ENCODE results near the gene GPC6. TPM values are rescaled to one million over a fixed set of nuclear protein-coding genes. Genes with fewer than 3 reads are reported as not detected.

GPC6 gene
- total RNA-seq, 1 experiment from 2014 or later = 0.22 TPM

DNA sequence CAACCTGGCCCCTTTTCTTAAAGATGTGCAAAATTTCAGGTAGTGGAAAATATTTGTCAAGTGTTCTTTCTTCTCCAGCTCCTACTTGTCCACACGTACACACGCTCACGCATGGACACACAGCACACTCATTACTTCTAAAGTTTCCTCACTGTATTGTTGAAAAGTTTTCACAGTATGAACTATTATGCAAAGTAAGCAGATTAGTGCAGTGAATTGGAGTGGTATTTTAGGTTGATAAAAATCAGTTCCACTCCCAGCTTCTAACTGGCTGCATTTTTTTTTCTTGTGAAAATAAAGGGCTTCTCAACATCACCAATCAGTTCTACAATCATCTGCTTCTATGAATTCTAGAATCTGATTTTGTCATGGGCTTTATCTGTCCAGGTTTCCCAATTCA lies 988.4 kb downstream of the GPC6 start:
- H3K79me2 ChIP-seq (ENCODE audit: insufficient read depth, low read length) = no peaks in the 10 kb centered on the region
- H3K9me2 ChIP-seq (ENCODE audit: insufficient read depth) = no peaks in the 10 kb centered on the region
- H4K20me1 ChIP-seq (ENCODE audit: insufficient read depth) = no peaks in the 10 kb centered on the region
- H3K4me2 ChIP-seq (ENCODE audit: low read length) = no peak overlapping the region
- intact Hi-C loops (cut with micrococcal nuclease) = no loop called here
- no TSS peak for BruUV-seq (replicated peaks)
- H3K9me3 ChIP-seq (ENCODE audit: control insufficient read depth in 1 of 2, insufficient read depth in 1 of 2, low read depth in 1 of 2, low read length in 2 of 2) = peaks cover 0 to 6% of the 10 kb centered on the region in 2 experiments; a peak in 2 of 4 replicates
- ChIA-PET CTCF (no interaction called here), POLR2A (no interaction called here), RAD21 (ENCODE audit: low non-redundant PET in 1 of 2, low total read pairs in 2 of 2, uncharacterized antibody in 2 of 2, unreplicated experiment in 2 of 2) (no interaction called here)
- no peak overlapping the region for H3K9ac ChIP-seq (ENCODE audit: low read length)
- no peaks in the 10 kb centered on the region for H3K36me3 ChIP-seq (ENCODE audit: control insufficient read depth in 1 of 2, insufficient read depth in 2 of 2, low read length in 2 of 2)
- no peak for ATAC-seq
- no peaks in the 10 kb centered on the region for H3K27me3 ChIP-seq (ENCODE audit: insufficient read depth, low read length)
- no peak overlapping the region for H2AFZ ChIP-seq (ENCODE audit: low read depth, low read length, poor library complexity, severe bottlenecking)
- H3K4me3 ChIP-seq (replicated peaks in 1 of 2; ENCODE audit: low read depth in 1 of 2, low read length in 2 of 2) = no peak overlapping the region
- no peaks in the 10 kb centered on the region for H3K4me1 ChIP-seq (ENCODE audit: control insufficient read depth in 1 of 2, insufficient read depth in 2 of 2, low read length in 2 of 2)
- H3K27ac ChIP-seq (ENCODE audit: low read depth, low read length) = no peak overlapping the region
- TF ChIP-seq YY1 (IDR thresholded peaks at IDR 0.05; ENCODE audit: extremely low read depth, insufficient replicate concordance, low read depth, low read length) = no peak
- TF ChIP-seq TCF7L2 (IDR thresholded peaks at IDR 0.05; ENCODE audit: borderline replicate concordance, extremely low read depth, insufficient read depth, insufficient read length) = no peak
- no peak for TF ChIP-seq SRF (IDR thresholded peaks at IDR 0.05; ENCODE audit: low read depth)
- TF ChIP-seq CEBPB (IDR thresholded peaks at IDR 0.05; ENCODE audit: low read depth) = no peak
- TF ChIP-seq SP1 (IDR thresholded peaks at IDR 0.05; ENCODE audit: low read depth) = no peak
- TF ChIP-seq, protein P1, sequence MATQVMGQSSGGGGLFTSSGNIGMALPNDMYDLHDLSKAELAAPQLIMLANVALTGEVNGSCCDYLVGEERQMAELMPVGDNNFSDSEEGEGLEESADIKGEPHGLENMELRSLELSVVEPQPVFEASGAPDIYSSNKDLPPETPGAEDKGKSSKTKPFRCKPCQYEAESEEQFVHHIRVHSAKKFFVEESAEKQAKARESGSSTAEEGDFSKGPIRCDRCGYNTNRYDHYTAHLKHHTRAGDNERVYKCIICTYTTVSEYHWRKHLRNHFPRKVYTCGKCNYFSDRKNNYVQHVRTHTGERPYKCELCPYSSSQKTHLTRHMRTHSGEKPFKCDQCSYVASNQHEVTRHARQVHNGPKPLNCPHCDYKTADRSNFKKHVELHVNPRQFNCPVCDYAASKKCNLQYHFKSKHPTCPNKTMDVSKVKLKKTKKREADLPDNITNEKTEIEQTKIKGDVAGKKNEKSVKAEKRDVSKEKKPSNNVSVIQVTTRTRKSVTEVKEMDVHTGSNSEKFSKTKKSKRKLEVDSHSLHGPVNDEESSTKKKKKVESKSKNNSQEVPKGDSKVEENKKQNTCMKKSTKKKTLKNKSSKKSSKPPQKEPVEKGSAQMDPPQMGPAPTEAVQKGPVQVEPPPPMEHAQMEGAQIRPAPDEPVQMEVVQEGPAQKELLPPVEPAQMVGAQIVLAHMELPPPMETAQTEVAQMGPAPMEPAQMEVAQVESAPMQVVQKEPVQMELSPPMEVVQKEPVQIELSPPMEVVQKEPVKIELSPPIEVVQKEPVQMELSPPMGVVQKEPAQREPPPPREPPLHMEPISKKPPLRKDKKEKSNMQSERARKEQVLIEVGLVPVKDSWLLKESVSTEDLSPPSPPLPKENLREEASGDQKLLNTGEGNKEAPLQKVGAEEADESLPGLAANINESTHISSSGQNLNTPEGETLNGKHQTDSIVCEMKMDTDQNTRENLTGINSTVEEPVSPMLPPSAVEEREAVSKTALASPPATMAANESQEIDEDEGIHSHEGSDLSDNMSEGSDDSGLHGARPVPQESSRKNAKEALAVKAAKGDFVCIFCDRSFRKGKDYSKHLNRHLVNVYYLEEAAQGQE (IDR thresholded peaks at IDR 0.05; ENCODE audit: low read depth) = no peak
- DNase-seq (ENCODE audit: low read depth, low spot score) = no peak

GRCh38 chr13:94216476-94216875 lies 989.9 kb downstream of the GPC6 start:
- no peaks in the 10 kb centered on the region for H4K20me1 ChIP-seq (ENCODE audit: insufficient read depth)
- H2AFZ ChIP-seq (ENCODE audit: low read depth, low read length, poor library complexity, severe bottlenecking) = no peak overlapping the region
- no peaks in the 10 kb centered on the region for H3K79me2 ChIP-seq (ENCODE audit: insufficient read depth, low read length)
- no peak overlapping the region for H3K9ac ChIP-seq (ENCODE audit: low read length)
- H3K9me3 ChIP-seq (ENCODE audit: control insufficient read depth in 1 of 2, insufficient read depth in 1 of 2, low read depth in 1 of 2, low read length in 2 of 2) = peaks cover 0 to 8% of the 10 kb centered on the region in 2 experiments; a peak in 2 of 4 replicates
- H3K27me3 ChIP-seq (ENCODE audit: insufficient read depth, low read length) = no peaks in the 10 kb centered on the region
- ATAC-seq (no peak), DNase-seq (ENCODE audit: low read depth, low spot score) (no peak)
- POLR2A ChIA-PET = no interaction called here
- H3K36me3 ChIP-seq (ENCODE audit: control insufficient read depth in 1 of 2, insufficient read depth in 2 of 2, low read length in 2 of 2) = no peaks in the 10 kb centered on the region
- CTCF ChIA-PET = no interaction called here
- RAD21 ChIA-PET (ENCODE audit: low non-redundant PET in 1 of 2, low total read pairs in 2 of 2, uncharacterized antibody in 2 of 2, unreplicated experiment in 2 of 2) = no interaction called here
- no TSS peak for BruUV-seq (replicated peaks)
- H3K27ac ChIP-seq (ENCODE audit: low read depth, low read length) = no peak overlapping the region
- H3K4me2 ChIP-seq (ENCODE audit: low read length) = no peak overlapping the region
- H3K4me1 ChIP-seq (ENCODE audit: control insufficient read depth in 1 of 2, insufficient read depth in 2 of 2, low read length in 2 of 2) = no peaks in the 10 kb centered on the region
- no peaks in the 10 kb centered on the region for H3K9me2 ChIP-seq (ENCODE audit: insufficient read depth)
- intact Hi-C loops (cut with micrococcal nuclease) = no loop called here
- H3K4me3 ChIP-seq (replicated peaks in 1 of 2; ENCODE audit: low read depth in 1 of 2, low read length in 2 of 2) = no peak overlapping the region
- TF ChIP-seq, protein P1 (IDR thresholded peaks at IDR 0.05; ENCODE audit: low read depth) = no peak
- no peak for TF ChIP-seq YY1 (IDR thresholded peaks at IDR 0.05; ENCODE audit: extremely low read depth, insufficient replicate concordance, low read depth, low read length)
- no peak for TF ChIP-seq ELF1 (IDR thresholded peaks at IDR 0.05; ENCODE audit: borderline replicate concordance, low read depth)
- TF ChIP-seq EZH2 (IDR thresholded peaks at IDR 0.05) = no peak
- no peak for TF ChIP-seq TCF7L2 (IDR thresholded peaks at IDR 0.05; ENCODE audit: borderline replicate concordance, extremely low read depth, insufficient read depth, insufficient read length)
- TF ChIP-seq SIN3A (IDR thresholded peaks at IDR 0.05; ENCODE audit: low read depth) = no peak
- TF ChIP-seq POLR2A (IDR thresholded peaks at IDR 0.05; ENCODE audit: borderline replicate concordance, extremely low read depth, insufficient read depth, insufficient read length) = no peak
- TF ChIP-seq SRF (IDR thresholded peaks at IDR 0.05; ENCODE audit: low read depth) = no peak
- no peak for TF ChIP-seq EZH2phosphoT487 (IDR thresholded peaks at IDR 0.05; ENCODE audit: borderline replicate concordance)
- TF ChIP-seq, protein P2, sequence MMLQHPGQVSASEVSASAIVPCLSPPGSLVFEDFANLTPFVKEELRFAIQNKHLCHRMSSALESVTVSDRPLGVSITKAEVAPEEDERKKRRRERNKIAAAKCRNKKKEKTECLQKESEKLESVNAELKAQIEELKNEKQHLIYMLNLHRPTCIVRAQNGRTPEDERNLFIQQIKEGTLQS (IDR thresholded peaks at IDR 0.05) = no peak
- no peak for TF ChIP-seq CEBPB (IDR thresholded peaks at IDR 0.05; ENCODE audit: low read depth)
- TF ChIP-seq EGR1 (IDR thresholded peaks at IDR 0.05; ENCODE audit: low read depth) = no peak
